PFSK-1 (cell line): ENCODE results near the gene ZBTB16.

ENCODE experiments used
- FOXP2 ChIP-seq: optimal IDR thresholded peaks from 2 replicates; pipeline ENCODE3; 2011; ENCODE audit warnings: borderline replicate concordance, control low read depth, inconsistent platforms; ENCODE audit not compliant: insufficient read depth; ENCODE audit errors: extremely low read length, extremely low read depth
- POLR2AphosphoS5 ChIP-seq: IDR thresholded peaks from 2 replicates; pipeline ENCODE4 v1.6.1; 2012; ENCODE audit warnings: low read depth, mild to moderate bottlenecking, control low read depth, low read length, moderate library complexity
- REST ChIP-seq, 2 experiments: IDR thresholded peaks; 2 replicates each; pipeline versions ENCODE4 v1.6.1 to v1.8.0; 2011 to 2012; ENCODE audit warnings: low read depth in 2 of 2, low read length in 2 of 2, control low read depth in 1 of 2, inconsistent platforms in 1 of 2, mild to moderate bottlenecking in 1 of 2, moderate library complexity in 1 of 2; ENCODE audit not compliant: insufficient read depth in 1 of 2
- SIN3A ChIP-seq: IDR thresholded peaks from 2 replicates; pipeline ENCODE4 v1.6.1; 2012; ENCODE audit warnings: mild to moderate bottlenecking, low read length, moderate library complexity, borderline replicate concordance; ENCODE audit not compliant: insufficient read depth
- TAF1 ChIP-seq: IDR thresholded peaks from 2 replicates; pipeline ENCODE4 v1.6.1; 2012; ENCODE audit warnings: low read length, control low read depth, borderline replicate concordance; ENCODE audit not compliant: insufficient read depth

- TF ChIP-seq POLR2AphosphoS5 (no peak), SIN3A (no peak), TAF1 (no peak), REST (IDR thresholded peaks at IDR 0.05; ENCODE audit: insufficient read depth in 1 of 2, low read depth in 2 of 2, low read length in 2 of 2) (no peak), FOXP2 (no peak)
Observed at GRCh38 chr11:114076921-114077331, 17.4 kb downstream of the ZBTB16 start.
